Stimulated activated CD8-positive, alpha-beta memory T cell treated with anti-CD3 and anti-CD28 coated beads, Interleukin-12 subunit alpha, Interleukin-12 subunit beta, amount 100 ng/mL, for 1 hour (primary cell): ENCODE measurements around the gene PIK3CB.
A peak's percentile ranks its signal among the peaks of the same experiment; 100 is the strongest.
"Not testable (repeated sequence)": the region's sequence is repeated elsewhere in the genome, so short reads cannot be mapped to it uniquely, and the experiment has no call there.

Experiments
- DNase-seq: peaks from one replicate; pipeline ENCODE4 v3.0.0-alpha.2; 2020; ENCODE audit warnings: low read depth

The PIK3CB gene

DNA sequence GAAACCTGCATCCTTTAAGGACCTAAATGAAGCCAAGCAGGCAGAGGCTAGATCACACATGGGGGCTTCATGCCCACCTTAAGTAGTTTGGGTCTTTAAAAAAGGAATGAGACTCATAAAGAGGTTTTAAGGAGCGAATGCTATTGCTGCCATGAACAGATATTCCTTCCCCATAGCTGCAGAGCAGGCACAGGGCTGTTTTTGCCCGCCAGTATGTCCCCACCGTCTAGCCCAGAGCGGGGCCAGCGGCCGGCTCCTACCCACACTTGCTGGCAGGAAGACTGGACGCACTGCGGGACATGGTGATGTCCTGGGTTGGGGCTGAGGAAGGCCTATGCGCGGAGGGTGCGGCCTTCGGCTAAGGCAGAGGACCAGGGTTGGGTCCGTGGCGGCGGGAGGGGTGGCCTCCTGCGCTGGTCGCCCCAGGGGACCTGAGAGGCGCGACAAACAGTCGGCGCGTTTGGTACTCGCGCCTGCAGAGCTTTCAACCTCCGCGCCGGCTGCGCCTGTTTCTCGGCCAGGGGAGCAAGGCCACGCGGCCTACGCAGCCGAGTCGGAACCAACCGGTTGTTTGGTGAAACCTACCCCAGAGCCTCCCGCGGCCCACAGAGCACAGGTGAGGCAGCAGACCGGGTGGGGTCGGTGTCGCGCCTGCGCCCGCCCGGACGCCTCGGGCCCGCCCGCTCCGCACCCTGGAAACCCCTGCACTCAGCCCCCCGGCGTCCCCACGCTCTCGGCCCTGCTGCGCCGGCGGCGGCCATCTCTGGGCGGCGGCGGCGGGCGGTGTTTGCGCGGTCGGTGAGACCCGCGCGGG, 226.2 kb downstream of the PIK3CB start, which contains the start of gene FAIM:
FAIM (plus strand) TSS at position 450 of the 814 bp plus-strand sequence. CDS start 10,956 bp downstream, outside the sequence.
- DNase-seq: peak; percentile 37

GRCh38 chr3:138604106-138604595, 230.6 kb downstream of the PIK3CB start:
- not testable (repeated sequence) for DNase-seq
